Right atrium auricular region (tissue), 2 donors: ENCODE results near the gene ATP2A3. TPM values are rescaled to one million over a fixed set of nuclear protein-coding genes. Genes with fewer than 3 reads are reported as not detected.

Experiments used
- DNase-seq: peaks from one replicate; pipeline ENCODE4 v3.0.0-alpha.2; 2019; ENCODE audit warnings: low spot score
- H3K27ac ChIP-seq, 2 donors: fragments of 200-600 bp; sonication (generic); 1 replicate in 1 of 2; 2 replicates in 1 of 2; pipeline ENCODE4 v1.5.1; 2016 to 2019
- H3K27me3 ChIP-seq, 2 donors: fragments of 200-600 bp; sonication (generic); one replicate each; pipeline versions ENCODE4 v1.5.1 to v1.6.0; 2017 to 2019
- H3K36me3 ChIP-seq: fragments of 200-600 bp; sonication (generic); one replicate; pipeline ENCODE4 v1.5.1; 2016
- H3K4me1 ChIP-seq, 2 donors: fragments of 200-600 bp; sonication (generic); one replicate each; pipeline versions ENCODE4 v1.5.1 to v1.6.0; 2017 to 2019
- H3K4me3 ChIP-seq, 2 donors: fragments of 200-600 bp; sonication (generic); 1 replicate in 1 of 2; 2 replicates in 1 of 2; pipeline ENCODE4 v1.5.1; 2017 to 2019; ENCODE audit warnings: mild to moderate bottlenecking in 1 of 2, moderate library complexity in 1 of 2
- H3K9me3 ChIP-seq, 2 donors: fragments of 200-600 bp; sonication (generic); one replicate each; pipeline ENCODE4 v1.5.1; 2019
- total RNA-seq, 2 donors: library from RNA; depleted of rRNA; stranded (reverse); fragments of >200 nt; gene quantifications; one replicate each; pipeline ENCODE4 v1.1.0, GENCODE V29; 2016
- TF ChIP-seq, protein P1 (sequence below), 2 donors: fragments of 200-600 bp; sonication (generic); IDR thresholded peaks; one replicate each; pipeline ENCODE4 v1.5.1; 2019; ENCODE audit warnings: antibody characterized with exemption in 2 of 2

ATP2A3 gene
- total RNA-seq, 2 donors from 2014 or later = 5.5 to 12.2 TPM

DNA sequence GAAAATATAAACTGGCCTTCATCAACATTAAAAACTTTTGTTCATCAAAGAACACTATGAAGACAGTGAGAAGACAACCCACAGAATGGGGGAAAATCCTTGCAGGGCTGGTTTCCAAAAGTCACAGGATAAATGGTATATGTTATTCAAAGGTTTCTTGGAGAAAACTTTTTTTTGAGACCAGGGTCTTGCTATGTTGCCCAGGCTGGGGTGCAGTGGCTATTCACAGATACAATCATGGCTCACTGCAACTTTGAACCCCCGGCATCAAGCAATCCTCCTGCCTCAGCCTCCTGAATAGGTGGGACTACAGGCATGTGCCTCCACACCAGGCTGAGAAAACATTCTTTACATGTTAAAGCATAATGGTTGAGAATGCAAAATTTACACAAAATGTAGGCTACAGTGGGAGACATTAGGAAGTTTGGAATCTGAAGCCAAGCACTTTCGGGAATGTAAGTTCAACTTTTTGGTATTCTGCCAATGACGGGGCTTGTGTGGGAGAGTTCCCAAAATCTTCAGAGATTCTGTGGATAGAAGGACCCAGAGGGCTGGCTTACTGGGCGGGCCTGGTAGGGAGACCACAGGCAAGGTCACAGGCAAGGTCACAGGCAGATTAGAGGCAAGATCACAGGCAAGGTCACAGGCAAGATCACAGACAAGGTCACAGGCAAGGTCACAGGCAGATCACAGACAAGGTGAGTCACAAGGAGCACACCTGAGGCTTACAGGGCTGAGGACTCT is 24.2 kb upstream of the ATP2A3 start:
- Histone ChIP-seq H3K36me3 (no peaks in the 10 kb centered on the region), H3K27ac (peak overlapping the region; percentile 14 to 23), H3K4me3 (no peak overlapping the region), H3K9me3 (no peaks in the 10 kb centered on the region), H3K4me1 (peaks cover 0 to 37% of the 10 kb centered on the region in 2 donors), H3K27me3 (no peaks in the 10 kb centered on the region)
- DNase-seq = no peak
- TF ChIP-seq, protein P1, sequence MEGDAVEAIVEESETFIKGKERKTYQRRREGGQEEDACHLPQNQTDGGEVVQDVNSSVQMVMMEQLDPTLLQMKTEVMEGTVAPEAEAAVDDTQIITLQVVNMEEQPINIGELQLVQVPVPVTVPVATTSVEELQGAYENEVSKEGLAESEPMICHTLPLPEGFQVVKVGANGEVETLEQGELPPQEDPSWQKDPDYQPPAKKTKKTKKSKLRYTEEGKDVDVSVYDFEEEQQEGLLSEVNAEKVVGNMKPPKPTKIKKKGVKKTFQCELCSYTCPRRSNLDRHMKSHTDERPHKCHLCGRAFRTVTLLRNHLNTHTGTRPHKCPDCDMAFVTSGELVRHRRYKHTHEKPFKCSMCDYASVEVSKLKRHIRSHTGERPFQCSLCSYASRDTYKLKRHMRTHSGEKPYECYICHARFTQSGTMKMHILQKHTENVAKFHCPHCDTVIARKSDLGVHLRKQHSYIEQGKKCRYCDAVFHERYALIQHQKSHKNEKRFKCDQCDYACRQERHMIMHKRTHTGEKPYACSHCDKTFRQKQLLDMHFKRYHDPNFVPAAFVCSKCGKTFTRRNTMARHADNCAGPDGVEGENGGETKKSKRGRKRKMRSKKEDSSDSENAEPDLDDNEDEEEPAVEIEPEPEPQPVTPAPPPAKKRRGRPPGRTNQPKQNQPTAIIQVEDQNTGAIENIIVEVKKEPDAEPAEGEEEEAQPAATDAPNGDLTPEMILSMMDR (IDR thresholded peaks at IDR 0.05) = no peak

DNA sequence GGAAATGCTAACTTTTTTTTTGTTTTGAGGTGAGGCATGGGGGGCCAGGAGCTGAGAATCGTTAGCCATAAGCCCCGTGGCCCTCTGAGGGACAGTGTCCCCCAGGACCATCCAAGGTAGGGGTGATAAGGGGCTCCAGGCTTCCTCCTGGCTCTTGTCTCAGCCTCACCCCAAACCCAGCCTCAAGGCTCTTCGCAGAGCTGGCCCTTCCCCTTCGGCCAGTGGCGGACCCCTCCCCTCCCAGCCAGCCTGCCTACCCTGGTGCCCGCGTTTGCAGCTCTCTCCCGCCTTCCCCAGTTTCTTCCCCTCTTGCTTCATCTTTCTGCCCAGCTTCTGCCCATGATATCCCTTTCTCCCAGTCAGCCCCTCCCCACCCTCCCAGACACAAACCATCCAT is 22.7 kb upstream of the ATP2A3 start:
- Histone ChIP-seq H3K36me3 (no peaks in the 10 kb centered on the region), H3K27ac (no peak overlapping the region), H3K4me3 (no peak overlapping the region), H3K4me1 (peaks cover 0 to 41% of the 10 kb centered on the region in 2 donors), H3K27me3 (no peaks in the 10 kb centered on the region), H3K9me3 (no peaks in the 10 kb centered on the region)
- no peak for DNase-seq
- TF ChIP-seq, protein P1 (IDR thresholded peaks at IDR 0.05) = no peak

DNA sequence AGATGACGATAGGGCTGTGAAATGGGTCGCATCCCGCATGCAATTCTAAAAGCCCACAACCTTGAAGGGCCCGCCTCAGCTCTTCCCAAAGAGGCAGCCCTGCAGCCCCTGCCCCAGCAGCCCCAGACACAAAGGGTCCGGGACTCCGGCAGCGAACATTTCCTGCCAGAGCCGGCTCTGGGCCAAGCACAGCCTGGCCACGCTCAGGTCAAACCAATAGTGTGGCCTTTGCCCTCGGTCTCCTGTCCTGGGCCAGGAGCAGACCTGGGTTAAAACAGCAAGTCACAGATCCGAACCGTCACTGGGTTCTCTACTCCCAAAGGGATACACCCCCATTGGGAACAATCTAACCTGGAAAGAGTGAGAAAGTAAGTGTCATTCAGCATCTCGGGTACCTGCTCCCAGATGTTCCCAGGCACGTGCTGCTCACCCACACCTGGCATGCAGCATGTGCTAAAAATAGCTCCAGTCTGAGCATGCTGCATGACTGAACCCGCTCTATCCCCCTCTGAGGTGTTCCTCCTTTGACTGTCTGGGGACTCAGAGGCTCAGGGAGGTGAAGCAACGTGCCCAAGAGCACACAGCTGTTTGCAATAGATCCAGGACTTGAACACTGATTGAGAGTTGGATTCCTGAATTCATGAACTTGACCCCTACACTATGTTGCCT is 22.2 kb upstream of the ATP2A3 start:
- peaks cover 0 to 41% of the 10 kb centered on the region in 2 donors for H3K4me1 ChIP-seq
- no peak overlapping the region for H3K4me3 ChIP-seq

DNA sequence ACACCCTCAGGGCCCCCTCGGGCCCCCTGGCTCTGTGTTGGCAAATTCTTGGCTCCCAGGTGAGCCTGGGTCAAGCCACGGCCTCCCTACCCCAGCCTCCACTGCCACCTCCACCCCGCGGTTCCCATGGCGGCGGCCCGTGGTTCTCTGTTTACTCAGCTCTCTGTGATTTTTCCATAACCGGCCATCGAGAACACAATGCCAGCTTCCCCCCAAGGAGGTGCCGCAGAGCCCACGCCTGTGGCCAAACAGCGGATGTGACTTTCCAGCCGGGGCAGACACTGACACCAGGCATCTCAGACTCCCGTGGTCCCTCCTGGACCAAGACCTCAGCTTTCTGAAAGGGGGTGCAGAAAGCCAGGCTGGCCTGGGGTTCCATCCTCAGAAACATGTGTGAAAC is 21.6 kb upstream of the ATP2A3 start:
- H3K36me3 ChIP-seq = no peaks in the 10 kb centered on the region
- H3K4me1 ChIP-seq = peaks cover 0 to 41% of the 10 kb centered on the region in 2 donors
- H3K27ac ChIP-seq = peak overlapping the region in 1 of 2 donors; percentile 0
- H3K27me3 ChIP-seq = no peaks in the 10 kb centered on the region
- TF ChIP-seq, protein P1 (IDR thresholded peaks at IDR 0.05) = no peak
- no peak overlapping the region for H3K4me3 ChIP-seq
- no peak for DNase-seq
- H3K9me3 ChIP-seq = no peaks in the 10 kb centered on the region

More for the DNA sequence above, 22.2 kb upstream of the ATP2A3 start:
- TF ChIP-seq, protein P1 (IDR thresholded peaks at IDR 0.05) = no peak
- Histone ChIP-seq H3K27me3 (no peaks in the 10 kb centered on the region), H3K9me3 (no peaks in the 10 kb centered on the region), H3K36me3 (no peaks in the 10 kb centered on the region), H3K27ac (no peak overlapping the region)
- DNase-seq = no peak

DNA sequence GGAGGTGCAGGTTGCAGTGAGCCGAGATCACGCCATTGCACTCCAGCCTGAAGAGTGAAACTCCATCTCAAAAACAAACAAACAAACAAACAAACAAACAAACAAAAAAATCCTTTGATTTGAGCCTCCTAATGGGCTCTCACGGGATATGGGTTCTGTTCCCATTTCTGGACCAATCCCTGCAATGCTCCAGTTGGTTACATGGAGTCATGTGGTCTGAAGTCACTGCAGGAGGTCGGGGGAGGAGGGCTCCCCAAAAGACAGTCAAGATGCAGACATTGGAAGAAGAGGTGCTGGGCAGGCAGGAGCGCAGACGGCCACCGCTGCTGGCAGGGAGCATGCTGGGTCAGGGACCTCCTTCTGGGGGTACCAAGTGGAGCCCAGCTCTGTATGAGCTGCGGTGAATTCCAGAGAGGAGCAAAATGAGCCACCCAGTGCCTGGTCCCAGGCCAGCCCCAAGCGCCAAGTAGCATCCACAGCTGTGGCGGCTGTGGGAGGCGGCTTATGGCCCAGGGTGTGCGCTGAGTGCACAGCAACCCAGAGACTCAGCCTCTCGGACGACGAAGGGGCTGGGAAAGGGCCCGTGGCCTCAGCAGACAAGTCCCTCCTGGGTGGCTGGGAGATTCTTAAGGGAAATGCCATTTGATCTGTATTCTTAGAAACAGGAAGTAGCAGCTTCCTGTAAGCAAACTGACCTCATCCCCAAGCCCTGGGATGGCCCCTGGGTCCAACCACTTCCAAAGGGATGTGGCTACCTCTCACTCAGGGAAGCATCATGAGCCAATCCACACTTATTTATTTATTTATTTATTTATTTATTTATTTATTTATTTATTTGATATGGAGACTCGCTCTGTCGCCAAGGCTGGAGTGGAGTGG is 19.6 kb upstream of the ATP2A3 start:
- no peak for DNase-seq
- H3K27ac ChIP-seq = peak overlapping the region; percentile 25 to 26

More for the DNA sequence above, 19.6 kb upstream of the ATP2A3 start:
- H3K4me1 ChIP-seq = peaks cover 0 to 34% of the 10 kb centered on the region in 2 donors
- H3K9me3 ChIP-seq = peaks cover 0 to 6% of the 10 kb centered on the region in 2 donors
- H3K27me3 ChIP-seq = no peaks in the 10 kb centered on the region
- H3K4me3 ChIP-seq = no peak overlapping the region
- H3K36me3 ChIP-seq = no peaks in the 10 kb centered on the region
- TF ChIP-seq, protein P1 (IDR thresholded peaks at IDR 0.05) = no peak
